ENCODE data around the gene POLDIP2.

DNA sequence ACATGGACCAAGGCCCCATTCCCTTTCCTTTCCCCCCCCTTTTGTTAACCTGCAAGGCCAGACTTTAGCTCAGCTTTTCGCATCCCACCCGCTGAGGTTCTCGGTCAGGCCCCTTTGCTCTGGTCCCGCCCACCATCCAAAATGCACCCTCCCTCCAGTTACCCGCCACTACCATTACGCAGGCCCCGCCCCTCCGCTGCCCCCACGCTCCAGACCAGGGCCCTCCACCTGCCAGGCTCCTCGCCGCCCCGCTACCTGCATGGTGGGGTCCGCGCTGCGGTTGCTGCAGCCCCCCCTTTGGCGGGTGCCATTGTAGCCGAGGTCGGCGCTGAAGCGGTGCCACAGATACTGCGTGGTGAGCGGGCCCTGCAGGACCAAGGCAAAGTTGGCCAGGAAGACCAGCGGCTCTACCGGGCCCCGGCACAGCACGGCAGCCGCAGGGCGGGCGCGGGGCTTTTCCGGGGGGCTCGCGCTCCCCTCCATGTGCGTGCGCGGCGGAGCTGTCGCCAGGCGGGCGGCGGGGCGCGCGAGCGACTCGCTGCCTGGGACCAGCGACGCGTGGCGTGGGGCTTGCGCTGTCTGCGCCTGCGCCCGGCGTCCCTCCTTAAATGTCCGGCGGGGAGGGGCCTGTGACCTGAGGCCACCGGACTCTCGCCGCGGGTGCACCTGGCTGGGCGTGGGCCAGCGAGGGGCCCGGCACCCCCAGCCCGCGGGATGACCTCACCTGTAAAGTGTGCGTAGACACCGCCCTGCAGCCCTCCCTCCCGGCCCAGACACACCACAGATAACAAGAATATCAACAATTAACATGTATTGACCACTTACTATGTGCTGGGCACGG is 48.5 kb upstream of the POLDIP2 start, which contains the start of gene SLC46A1:
- TF ChIP-seq MEF2A (IDR thresholded peaks at IDR 0.05; ENCODE audit: borderline replicate concordance, low read depth): no peak
- TF ChIP-seq, protein P1, sequence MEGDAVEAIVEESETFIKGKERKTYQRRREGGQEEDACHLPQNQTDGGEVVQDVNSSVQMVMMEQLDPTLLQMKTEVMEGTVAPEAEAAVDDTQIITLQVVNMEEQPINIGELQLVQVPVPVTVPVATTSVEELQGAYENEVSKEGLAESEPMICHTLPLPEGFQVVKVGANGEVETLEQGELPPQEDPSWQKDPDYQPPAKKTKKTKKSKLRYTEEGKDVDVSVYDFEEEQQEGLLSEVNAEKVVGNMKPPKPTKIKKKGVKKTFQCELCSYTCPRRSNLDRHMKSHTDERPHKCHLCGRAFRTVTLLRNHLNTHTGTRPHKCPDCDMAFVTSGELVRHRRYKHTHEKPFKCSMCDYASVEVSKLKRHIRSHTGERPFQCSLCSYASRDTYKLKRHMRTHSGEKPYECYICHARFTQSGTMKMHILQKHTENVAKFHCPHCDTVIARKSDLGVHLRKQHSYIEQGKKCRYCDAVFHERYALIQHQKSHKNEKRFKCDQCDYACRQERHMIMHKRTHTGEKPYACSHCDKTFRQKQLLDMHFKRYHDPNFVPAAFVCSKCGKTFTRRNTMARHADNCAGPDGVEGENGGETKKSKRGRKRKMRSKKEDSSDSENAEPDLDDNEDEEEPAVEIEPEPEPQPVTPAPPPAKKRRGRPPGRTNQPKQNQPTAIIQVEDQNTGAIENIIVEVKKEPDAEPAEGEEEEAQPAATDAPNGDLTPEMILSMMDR (IDR thresholded peaks at IDR 0.05): no peak

Measured in SK-N-SH (cell line).